HG03571 (cell line): ENCODE measurements around the gene PRDM8.
A peak's percentile ranks its signal among the peaks of the same experiment; 100 is the strongest.

Source experiments
- ATAC-seq: cut with Tn5 transposase; IDR thresholded peaks from one replicate; pipeline ENCODE4 v1.9.1; 2021; ENCODE audit not compliant: unreplicated experiment

Gene PRDM8

GRCh38 chr4:80183250-80184052 lies 13.9 kb upstream of the PRDM8 start:
- ATAC-seq, result peak; percentile 54

DNA sequence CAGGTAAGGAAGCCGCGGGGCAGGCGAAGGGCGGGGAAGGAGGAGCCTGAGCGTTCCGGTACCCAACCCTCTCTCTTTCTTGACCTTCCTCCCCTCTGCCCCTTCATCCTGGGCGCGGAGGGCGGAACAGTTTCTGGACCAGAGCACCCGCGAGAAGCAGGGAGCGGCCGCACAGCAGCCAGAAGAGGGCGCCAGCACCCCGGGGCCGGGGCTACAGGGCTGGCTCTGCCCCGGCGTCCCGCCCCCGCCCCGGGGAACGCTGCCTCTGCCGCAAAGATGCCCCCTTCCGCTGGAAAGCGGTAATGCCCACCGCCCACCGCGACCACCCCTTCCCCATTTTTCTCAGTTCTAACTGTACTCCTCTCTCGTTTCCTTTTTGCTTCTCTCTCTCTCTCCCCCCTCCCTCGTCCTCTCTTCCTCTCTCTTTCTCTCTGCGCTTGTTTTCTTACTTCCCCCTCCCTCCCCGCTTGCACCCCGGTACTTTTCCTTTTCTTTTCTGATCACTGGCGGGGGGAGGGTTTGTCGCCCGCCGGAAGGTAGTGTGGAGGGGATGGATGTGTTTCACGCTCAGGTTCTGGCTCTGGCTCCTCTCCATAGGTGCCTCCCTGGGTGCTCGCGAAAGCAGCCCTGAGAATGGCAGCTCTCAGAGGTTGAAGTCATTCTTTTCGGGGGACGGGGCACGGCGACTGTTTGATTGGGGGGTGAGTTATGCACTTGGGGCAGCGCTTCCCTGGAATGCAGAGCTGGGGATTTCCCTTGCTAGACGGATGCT lies 13.1 kb upstream of the PRDM8 start:
- peak; percentile 91 for ATAC-seq

DNA sequence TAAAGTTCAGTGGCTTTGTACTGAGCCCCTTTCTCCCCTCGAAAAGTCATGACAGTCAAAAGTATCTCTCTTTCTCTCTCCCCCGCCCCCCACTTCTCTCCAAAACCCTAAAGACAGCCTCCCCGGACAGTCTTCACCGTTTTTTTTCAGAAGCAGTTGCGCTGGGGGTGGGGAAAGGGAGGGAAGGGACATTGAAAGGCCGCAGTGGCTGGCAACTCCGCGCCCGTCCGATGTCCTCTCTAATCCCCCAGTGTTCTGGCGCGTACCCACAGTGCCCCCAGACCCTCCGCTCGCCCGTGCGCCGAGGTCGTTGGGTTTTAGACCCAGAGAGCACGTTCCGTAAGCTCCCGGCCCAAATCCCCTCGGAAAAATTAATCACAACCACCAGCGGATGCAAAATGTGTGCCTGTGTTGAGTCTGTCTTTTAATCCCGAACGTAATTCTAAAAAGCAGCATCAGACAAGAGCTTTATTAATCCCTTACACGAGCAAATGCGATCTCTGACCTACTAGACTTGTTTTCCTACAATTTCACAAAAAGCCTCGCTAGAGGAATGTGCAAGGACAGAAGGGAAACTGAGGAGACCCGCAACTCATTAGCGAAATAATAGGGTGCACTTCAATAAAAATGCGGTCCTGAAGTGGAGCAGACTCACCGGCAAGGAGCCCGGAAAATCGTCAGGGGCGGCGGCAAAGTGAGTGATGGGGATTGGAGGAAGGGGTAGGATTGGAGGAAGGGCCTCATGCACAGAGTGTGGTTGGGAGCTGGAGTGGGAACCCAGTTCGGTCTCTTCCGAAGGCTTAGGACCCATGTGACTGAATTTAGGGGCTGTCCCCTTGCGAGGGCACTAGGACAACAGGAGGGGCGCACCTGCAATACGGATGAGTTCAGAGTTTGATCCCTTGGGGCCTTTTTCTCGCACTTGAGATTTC lies 12.2 kb upstream of the PRDM8 start:
- ATAC-seq, result no peak

GRCh38 chr4:80185787-80186548 lies 11.3 kb upstream of the PRDM8 start:
- no peak for ATAC-seq

- ATAC-seq, result no peak
Measured at GRCh38 chr4:80186676-80187075, 10.6 kb upstream of the PRDM8 start.

GRCh38 chr4:80187677-80188076 lies 9.6 kb upstream of the PRDM8 start:
- no peak for ATAC-seq

GRCh38 chr4:80188457-80188800 lies 8.9 kb upstream of the PRDM8 start:
- no peak for ATAC-seq

- no peak for ATAC-seq
Measured at GRCh38 chr4:80188801-80189458, 8.4 kb upstream of the PRDM8 start.

DNA sequence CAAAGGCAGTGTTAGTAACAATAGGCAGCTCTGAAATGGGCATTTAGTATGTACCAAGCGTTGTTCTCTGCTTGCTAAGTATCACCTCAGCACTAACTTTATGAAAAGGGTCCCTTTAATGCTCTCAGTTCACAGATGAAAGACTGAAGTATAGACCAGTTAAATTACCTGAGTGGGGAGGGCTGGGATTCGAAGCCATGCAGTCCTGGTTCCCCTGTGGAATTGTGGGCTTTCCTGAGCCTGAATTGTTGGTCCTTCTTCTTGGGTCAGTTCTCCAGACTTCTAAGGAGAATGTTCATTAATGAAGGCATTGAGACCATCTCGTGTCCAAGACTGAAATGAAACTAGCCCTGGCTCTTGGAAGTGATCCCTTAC lies 7.7 kb upstream of the PRDM8 start:
- no peak for ATAC-seq

DNA sequence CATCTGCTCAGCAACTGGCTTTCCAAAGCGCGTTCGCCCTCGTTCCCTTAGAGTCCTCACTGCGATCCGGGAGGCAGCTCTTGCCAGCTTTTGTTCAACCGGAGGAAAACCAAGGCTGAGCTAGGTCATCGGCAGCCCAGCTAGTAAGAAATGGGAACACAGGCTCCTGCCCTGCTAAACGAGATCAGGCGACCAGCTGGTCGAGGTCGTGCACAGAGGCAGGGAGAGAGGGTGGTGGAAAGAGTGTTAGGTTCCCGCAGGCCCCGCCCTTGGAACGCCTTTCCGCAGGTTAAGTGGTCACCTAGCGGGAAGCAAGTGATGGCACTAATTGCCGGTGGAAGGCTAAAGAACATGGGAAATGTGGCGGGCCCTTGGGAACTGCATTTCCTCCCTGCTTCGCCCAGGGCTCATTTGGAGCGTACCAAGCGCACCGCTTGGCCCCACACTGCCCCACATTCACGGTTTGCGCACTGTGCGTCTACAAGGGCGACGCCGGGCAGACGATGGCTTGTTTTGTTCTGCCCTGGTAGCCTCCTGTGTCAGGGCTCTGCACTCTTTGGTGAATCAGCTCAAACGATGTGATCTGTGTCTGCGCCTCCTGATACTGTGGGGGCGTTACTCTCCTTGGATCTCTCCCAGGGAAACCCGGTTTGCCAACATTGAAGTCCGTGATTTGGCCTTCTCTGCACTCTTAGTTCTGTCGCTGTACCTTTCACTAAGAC lies 7.2 kb upstream of the PRDM8 start:
- no peak for ATAC-seq

DNA sequence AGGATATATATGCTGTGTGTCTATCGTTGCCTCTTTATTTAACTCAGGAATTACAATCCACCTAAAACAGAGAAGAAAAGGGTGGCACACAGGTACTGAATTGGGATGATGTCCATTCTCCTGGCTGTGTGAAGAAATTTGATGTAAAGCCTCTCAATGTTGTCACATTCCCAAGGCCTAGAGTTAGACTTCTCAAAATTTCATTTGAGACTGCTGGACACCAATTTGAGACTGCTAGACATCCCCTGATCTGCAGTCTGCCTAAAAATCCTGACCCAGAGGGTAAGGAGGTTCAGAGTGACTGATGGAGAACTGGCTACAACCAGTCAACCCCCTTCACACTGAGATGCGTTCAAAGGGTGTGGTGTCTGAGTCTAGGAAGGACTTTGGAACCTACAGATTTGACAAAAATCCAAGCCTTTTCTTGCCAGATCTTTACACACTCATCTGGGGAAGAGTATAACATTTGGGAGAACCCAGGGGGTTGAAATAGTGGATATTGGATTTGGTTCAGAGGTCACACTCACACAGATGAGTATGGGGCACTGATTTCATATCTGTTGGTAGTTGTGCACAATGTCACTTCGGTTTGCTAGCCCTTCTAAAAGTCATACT lies 4.9 kb upstream of the PRDM8 start:
- no peak for ATAC-seq

GRCh38 chr4:80192937-80193336 lies 4.4 kb upstream of the PRDM8 start:
- ATAC-seq, result no peak

GRCh38 chr4:80195441-80196140 lies 1.7 kb upstream of the PRDM8 start:
- no peak for ATAC-seq

GRCh38 chr4:80196259-80196921 lies 913 bp upstream of the PRDM8 start:
- no peak for ATAC-seq

DNA sequence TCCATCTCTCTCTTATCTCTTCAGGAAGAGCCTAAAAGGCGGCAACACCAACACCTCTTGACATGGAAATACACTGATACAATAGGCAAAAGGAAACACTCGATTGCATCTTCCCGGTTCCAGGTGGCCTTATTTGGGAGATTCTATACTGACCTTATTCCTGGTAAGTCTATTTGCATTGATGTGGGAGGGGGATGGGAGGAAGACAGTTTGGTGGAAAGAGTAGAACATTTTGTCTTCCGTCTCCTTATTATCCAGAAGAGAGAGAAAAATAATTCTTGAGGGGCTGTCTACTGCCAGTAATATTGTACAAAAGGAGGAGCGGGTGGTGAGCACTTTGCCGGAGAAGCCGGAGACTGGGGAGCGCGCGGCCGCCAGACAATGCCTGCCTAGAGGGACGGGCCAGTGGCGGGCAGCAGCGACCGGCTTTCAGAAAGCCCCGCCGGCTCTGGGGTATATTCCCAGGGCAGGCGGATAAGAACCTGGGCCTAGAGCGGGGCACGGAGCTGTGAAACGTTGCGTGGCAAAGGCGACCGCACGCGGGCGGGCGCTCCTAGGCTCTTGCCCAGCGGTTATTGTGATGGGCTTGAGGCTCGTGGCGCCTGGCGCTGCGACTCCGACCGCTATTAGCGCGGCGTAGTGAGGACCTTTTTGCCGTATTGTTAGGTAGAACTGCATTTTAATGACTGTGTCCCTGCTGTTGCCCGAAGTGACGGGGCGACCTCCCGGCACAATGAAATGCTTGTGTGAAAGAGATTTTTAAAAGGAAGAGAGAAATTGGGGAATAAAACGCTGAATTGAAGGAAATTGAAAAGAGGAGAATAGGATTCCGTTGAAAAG lies 518 bp downstream of the PRDM8 start:
- no peak for ATAC-seq

DNA sequence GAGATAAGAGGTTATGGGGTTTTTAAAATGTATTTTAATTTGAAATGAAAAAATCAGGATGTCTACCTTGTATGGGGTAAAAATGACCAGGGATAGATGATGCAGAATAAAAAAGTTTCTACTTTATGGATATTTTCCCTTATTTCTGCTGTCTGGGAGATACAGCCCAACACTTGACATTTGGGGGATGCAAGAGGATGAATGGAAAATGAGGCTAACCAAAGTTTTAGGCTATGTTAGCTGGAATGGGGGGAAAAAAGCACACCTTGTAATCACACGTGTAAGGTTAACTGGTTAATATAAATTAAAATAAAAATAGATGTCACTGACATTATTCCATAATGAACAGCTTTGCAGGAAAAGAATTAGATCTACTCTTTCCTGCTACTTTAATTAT lies 1.1 kb downstream of the PRDM8 start:
- no peak for ATAC-seq

GRCh38 chr4:80199004-80199560 lies 1.8 kb downstream of the PRDM8 start:
- ATAC-seq, result no peak
